Stimulated activated CD4-positive, alpha-beta T cell treated with anti-CD3 and anti-CD28 coated beads, TNF-alpha, amount 100 ng/mL, for 24 hours (primary cell): ENCODE data around the gene SPIRE2.
A peak's percentile ranks its signal among the peaks of the same experiment; 100 is the strongest.
"Not testable (repeated sequence)": the region's sequence is repeated elsewhere in the genome, so short reads cannot be mapped to it uniquely, and the experiment has no call there.

Experiments
- DNase-seq, 3 experiments: peaks; one replicate each; pipeline ENCODE4 v3.0.0-alpha.2; 2020; ENCODE audit warnings: low read depth in 3 of 3

SPIRE2 gene

DNA sequence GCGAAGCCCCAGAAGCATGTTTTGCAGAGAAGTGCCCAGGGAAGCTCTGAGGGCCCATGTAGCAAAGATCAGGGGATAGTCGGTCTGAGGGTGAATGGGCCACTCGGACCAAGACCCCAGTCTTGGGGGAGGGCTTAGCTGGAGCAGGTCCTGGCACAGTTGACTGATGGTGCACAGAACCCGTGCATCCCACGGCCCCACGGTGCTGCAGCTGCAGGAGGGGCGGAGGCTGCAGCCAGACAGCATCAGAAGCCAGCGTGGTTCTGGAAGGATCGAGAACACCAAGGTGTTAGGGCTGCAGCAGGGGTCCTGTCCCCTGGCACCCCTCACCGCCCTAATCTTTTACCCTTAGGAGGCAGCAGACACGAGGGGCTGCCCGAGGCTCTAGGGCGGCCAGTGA is 83.9 kb downstream of the SPIRE2 start:
- DNase-seq: no peak

- DNase-seq: no peak
These were observed 84.4 kb downstream of the SPIRE2 start for GRCh38 chr16:89912627-89913026.

DNA sequence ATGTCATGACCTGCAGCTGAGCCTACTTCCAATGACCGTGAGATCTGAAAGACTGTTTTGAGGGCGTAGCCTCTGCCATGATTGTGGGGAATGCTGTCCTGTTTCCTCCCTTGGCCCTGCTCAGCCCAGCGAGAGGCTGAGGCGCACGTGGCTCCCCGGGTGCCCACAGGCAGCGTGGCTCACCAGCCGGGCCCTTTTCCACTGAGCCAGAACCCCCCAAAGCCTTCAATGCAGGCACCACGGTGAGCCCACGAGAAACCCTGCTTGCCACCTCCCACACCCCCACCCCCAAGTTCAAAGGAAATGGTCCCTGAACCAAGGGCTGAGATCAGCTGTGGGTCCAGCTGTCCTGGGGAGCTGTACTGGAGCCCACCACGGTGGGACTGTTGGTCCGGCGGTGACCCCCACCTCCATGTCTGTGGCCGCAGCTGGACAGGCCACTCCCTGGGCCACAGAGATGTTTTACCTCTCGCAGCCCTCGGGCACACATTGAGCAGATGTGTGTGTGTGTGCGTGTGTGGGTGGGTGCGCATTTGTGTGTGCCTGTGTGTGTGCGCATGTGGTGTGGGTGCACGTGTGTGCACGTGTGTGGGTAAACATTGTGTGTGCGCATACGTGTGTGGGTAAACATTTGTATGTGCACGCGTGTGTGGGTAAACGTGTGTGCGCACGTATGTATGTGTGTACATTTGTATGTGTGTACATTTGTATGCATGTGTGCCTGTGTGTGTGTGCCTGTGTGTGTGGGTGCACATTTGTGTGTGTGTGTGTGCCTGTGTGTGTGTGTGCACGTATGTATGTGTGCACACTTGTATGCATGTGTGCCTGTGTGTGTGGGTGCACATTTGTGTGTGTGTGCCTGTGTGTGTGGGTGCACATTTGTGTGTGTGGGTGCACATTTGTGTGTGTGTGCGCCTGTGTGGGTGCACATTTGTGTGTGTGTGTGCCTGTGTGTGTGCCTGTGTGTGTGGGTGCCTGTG is 85.4 kb downstream of the SPIRE2 start:
- no peak for DNase-seq

- DNase-seq: not testable (repeated sequence)
These were observed 86.5 kb downstream of the SPIRE2 start for GRCh38 chr16:89914642-89915285.

- DNase-seq: no peak
These were observed 87.3 kb downstream of the SPIRE2 start for GRCh38 chr16:89915303-89916232.

- DNase-seq: peak; percentile 49 to 76 (median 52)
These were observed 89.6 kb downstream of the SPIRE2 start for GRCh38 chr16:89917773-89918452.

GRCh38 chr16:89918453-89919347 is 90.4 kb downstream of the SPIRE2 start, which contains the start of gene MC1R:
Gene MC1R (plus strand): TSS chr16:89918862. CDS start chr16:89919259, 397 bp downstream.
- DNase-seq: no peak

DNA sequence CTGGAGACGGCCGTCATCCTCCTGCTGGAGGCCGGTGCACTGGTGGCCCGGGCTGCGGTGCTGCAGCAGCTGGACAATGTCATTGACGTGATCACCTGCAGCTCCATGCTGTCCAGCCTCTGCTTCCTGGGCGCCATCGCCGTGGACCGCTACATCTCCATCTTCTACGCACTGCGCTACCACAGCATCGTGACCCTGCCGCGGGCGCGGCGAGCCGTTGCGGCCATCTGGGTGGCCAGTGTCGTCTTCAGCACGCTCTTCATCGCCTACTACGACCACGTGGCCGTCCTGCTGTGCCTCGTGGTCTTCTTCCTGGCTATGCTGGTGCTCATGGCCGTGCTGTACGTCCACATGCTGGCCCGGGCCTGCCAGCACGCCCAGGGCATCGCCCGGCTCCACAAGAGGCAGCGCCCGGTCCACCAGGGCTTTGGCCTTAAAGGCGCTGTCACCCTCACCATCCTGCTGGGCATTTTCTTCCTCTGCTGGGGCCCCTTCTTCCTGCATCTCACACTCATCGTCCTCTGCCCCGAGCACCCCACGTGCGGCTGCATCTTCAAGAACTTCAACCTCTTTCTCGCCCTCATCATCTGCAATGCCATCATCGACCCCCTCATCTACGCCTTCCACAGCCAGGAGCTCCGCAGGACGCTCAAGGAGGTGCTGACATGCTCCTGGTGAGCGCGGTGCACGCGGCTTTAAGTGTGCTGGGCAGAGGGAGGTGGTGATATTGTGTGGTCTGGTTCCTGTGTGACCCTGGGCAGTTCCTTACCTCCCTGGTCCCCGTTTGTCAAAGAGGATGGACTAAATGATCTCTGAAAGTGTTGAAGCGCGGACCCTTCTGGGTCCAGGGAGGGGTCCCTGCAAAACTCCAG is 91.5 kb downstream of the SPIRE2 start:
- no peak for DNase-seq

DNA sequence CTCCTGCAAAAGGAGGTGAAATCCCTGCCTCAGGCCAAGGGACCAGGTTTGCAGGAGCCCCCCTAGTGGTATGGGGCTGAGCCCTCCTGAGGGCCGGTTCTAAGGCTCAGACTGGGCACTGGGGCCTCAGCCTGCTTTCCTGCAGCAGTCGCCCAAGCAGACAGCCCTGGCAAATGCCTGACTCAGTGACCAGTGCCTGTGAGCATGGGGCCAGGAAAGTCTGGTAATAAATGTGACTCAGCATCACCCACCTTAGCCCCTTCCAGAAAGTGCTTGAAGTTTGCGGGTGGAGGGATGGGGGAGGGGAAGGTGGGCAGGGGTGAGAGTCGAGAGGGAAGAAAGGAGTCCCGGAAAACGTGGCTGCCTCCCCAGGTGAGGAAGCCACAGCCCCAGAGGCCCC is 92.4 kb downstream of the SPIRE2 start:
- DNase-seq: no peak
